PC-3 (cell line): Measurements from ENCODE around the gene PAEP. TPM values are rescaled to one million over a fixed set of nuclear protein-coding genes. Genes with fewer than 3 reads are reported as not detected.

Source experiments
- ATAC-seq: fragments of 200-7000 bp; cut with Tn5 transposase; 2 replicates; pipeline ENCODE4 v1.9.1; 2020; ENCODE audit warnings: mild to moderate bottlenecking, moderate library complexity
- BruUV-seq: library from RNA; stranded (reverse); fragments of 400-500 nt; replicated peaks from 2 replicates; lab custom pipeline; 2021; lab: Mats Ljungman, UMichigan
- CTCF ChIA-PET: fragments of 300-600 bp; sonication (Branson Sonifier 250); formaldehyde crosslinking; loops from one replicate; lab custom pipeline; 2022; ENCODE audit warnings: antibody characterized with exemption; lab: Charles Lee
- POLR2A ChIA-PET: fragments of 300-600 bp; sonication (Branson Sonifier 250); formaldehyde crosslinking; loops from one replicate; lab custom pipeline; 2022; ENCODE audit warnings: antibody characterized with exemption; ENCODE audit not compliant: unreplicated experiment; lab: Charles Lee
- DNase-seq: peaks from one replicate; pipeline ENCODE4 v3.0.0-alpha.2; 2015
- H2AFZ ChIP-seq: fragments of 300-600 bp; sonication (generic); 2 replicates; pipeline ENCODE4 v1.6.0; 2016; ENCODE audit warnings: antibody characterized with exemption, low read length
- H3F3A ChIP-seq: fragments of 300-600 bp; sonication (generic); one replicate; pipeline ENCODE4 v1.6.0; 2017; ENCODE audit warnings: antibody characterized with exemption, low read length, control low read depth, mild to moderate bottlenecking; ENCODE audit not compliant: unreplicated experiment
- H3K27ac ChIP-seq: fragments of 300-600 bp; sonication (generic); 2 replicates; pipeline ENCODE4 v1.5.1; 2016; ENCODE audit warnings: mild to moderate bottlenecking, low read length
- H3K27me3 ChIP-seq: fragments of 300-600 bp; sonication (generic); 2 replicates; pipeline ENCODE4 v1.6.1; 2016; ENCODE audit warnings: low read length, mixed read lengths
- H3K36me3 ChIP-seq: fragments of 300-600 bp; sonication (generic); 2 replicates; pipeline ENCODE4 v1.6.1; 2016; ENCODE audit warnings: low read depth, mixed run types, low read length, mixed read lengths
- H3K4me1 ChIP-seq: fragments of 300-600 bp; sonication (generic); 2 replicates; pipeline ENCODE4 v1.5.1; 2016; ENCODE audit warnings: low read length; ENCODE audit not compliant: insufficient read depth
- H3K4me2 ChIP-seq: fragments of 300-600 bp; sonication (generic); 2 replicates; pipeline ENCODE4 v1.6.0; 2016; ENCODE audit warnings: low read length
- H3K4me3 ChIP-seq: fragments of 300-600 bp; sonication (generic); 2 replicates; pipeline ENCODE4 v1.5.1; 2016; ENCODE audit warnings: mild to moderate bottlenecking, low read length, mixed read lengths
- H3K79me2 ChIP-seq: fragments of 300-600 bp; sonication (generic); 2 replicates; pipeline ENCODE4 v1.6.1; 2017; ENCODE audit warnings: low read length, mixed read lengths
- H3K9ac ChIP-seq: fragments of 300-600 bp; sonication (generic); 2 replicates; pipeline ENCODE4 v1.6.0; 2016; ENCODE audit warnings: mild to moderate bottlenecking, low read length
- H3K9me2 ChIP-seq: fragments of 300-600 bp; sonication (generic); replicated peaks from 2 replicates; pipeline ENCODE4 v1.6.1; 2016; ENCODE audit warnings: mixed run types, low read length, mixed read lengths
- H3K9me3 ChIP-seq: fragments of 300-600 bp; sonication (generic); 2 replicates; pipeline ENCODE4 v1.6.1; 2016; ENCODE audit warnings: low read length, mixed read lengths
- H4K20me1 ChIP-seq: fragments of 300-600 bp; sonication (generic); 2 replicates; pipeline ENCODE4 v1.6.1; 2016; ENCODE audit warnings: low read length, mixed read lengths
- CTCF ChIP-seq: fragments of 300-600 bp; sonication (generic); conservative IDR thresholded peaks from 2 replicates; pipeline ENCODE4 v1.5.1; 2017; ENCODE audit warnings: antibody characterized with exemption, low read depth, mild to moderate bottlenecking, low read length
- EZH2 ChIP-seq: fragments of 300-600 bp; sonication (generic); IDR thresholded peaks from one replicate; pipeline ENCODE4 v1.6.1; 2017; ENCODE audit warnings: antibody characterized with exemption, mild to moderate bottlenecking, low read length; ENCODE audit not compliant: unreplicated experiment
- EZH2phosphoT487 ChIP-seq: fragments of 300-600 bp; sonication (generic); IDR thresholded peaks from 2 replicates; pipeline ENCODE4 v1.6.1; 2018; ENCODE audit warnings: mild to moderate bottlenecking, antibody characterized with exemption, low read length, borderline replicate concordance
- intact Hi-C: fragments of 100-400 bp; cut with micrococcal nuclease; formaldehyde crosslinking; loops from 2 replicates; pipeline ENCODE4 v1.9.0; 2023
- total RNA-seq: library from RNA; depleted of rRNA; stranded (reverse); fragments of >200 nt; gene quantifications from 2 replicates; pipeline ENCODE4 v1.2.3, GENCODE V29; 2014

Gene PAEP
- total RNA-seq, 1 experiment from 2014 or later, result not detected

DNA sequence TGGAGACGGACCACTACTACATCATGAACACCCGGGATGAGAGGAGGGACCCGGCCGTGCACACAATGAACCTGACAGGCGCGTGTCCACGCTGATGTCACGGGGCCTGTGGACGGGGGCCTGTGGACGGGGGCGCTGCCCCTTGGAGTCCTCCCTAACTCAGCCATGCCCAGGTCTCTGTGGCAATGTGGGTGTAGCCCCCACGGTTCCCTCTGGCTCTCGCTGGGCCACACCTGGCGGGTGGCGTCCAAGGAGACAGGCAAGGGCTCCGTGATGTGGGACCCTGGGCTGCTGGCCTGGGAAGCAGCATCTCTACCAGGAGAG, 22.1 kb downstream of the PAEP start:
- Histone ChIP-seq H3K36me3 (no peaks in the 10 kb centered on the region), H3F3A (no peaks in the 10 kb centered on the region), H3K9ac (no peak overlapping the region), H3K27me3 (no peaks in the 10 kb centered on the region), H4K20me1 (no peaks in the 10 kb centered on the region), H3K9me3 (no peaks in the 10 kb centered on the region), H3K79me2 (no peaks in the 10 kb centered on the region), H2AFZ (no peak overlapping the region), H3K9me2 (no peaks in the 10 kb centered on the region), H3K4me3 (no peak overlapping the region), H3K27ac (no peak overlapping the region), H3K4me1 (no peaks in the 10 kb centered on the region), H3K4me2 (no peak overlapping the region)
- ATAC-seq (no peak), DNase-seq (no peak)
- no peak for TF ChIP-seq CTCF
- no peak for TF ChIP-seq EZH2phosphoT487
- no peak for TF ChIP-seq EZH2
- ChIA-PET POLR2A (no interaction called here), CTCF (no interaction called here)
- BruUV-seq, result no TSS peak
- intact Hi-C loops, result no loop called here

DNA sequence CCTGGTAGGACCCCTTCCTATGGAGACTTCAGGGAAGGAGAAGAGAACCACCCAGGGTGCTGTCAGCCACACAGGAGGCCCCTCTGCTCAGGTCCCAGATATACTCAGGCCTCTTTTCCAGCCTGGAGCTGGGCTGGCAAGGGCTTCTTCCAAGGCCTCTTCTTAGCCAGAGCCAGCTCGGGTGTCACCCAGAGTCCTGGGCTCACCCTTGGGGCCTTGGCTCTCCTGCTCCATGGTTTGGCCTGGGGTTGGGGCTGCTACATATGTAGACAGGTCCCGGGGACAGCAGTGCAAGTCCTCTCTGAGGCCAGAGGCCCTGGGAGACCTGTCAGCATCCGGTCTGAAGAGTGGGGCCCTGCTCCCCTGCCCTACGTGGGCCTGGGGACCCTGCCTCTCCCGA, 22.8 kb downstream of the PAEP start:
- H3F3A ChIP-seq, result no peaks in the 10 kb centered on the region
- H3K9me3 ChIP-seq, result no peaks in the 10 kb centered on the region
- intact Hi-C loops, result no loop called here
- TF ChIP-seq EZH2phosphoT487 (no peak), EZH2 (no peak), CTCF (no peak)
- H3K27me3 ChIP-seq, result no peaks in the 10 kb centered on the region
- no peaks in the 10 kb centered on the region for H3K79me2 ChIP-seq
- no peaks in the 10 kb centered on the region for H3K9me2 ChIP-seq
- no peak overlapping the region for H3K27ac ChIP-seq
- no TSS peak for BruUV-seq
- H3K36me3 ChIP-seq, result no peaks in the 10 kb centered on the region
- H3K4me1 ChIP-seq, result no peaks in the 10 kb centered on the region
- H4K20me1 ChIP-seq, result no peaks in the 10 kb centered on the region
- no peak overlapping the region for H2AFZ ChIP-seq
- no peak overlapping the region for H3K9ac ChIP-seq
- no peak overlapping the region for H3K4me3 ChIP-seq
- CTCF ChIA-PET, result no interaction called here
- no peak overlapping the region for H3K4me2 ChIP-seq
- POLR2A ChIA-PET, result no interaction called here
- DNase-seq (no peak), ATAC-seq (no peak)

DNA sequence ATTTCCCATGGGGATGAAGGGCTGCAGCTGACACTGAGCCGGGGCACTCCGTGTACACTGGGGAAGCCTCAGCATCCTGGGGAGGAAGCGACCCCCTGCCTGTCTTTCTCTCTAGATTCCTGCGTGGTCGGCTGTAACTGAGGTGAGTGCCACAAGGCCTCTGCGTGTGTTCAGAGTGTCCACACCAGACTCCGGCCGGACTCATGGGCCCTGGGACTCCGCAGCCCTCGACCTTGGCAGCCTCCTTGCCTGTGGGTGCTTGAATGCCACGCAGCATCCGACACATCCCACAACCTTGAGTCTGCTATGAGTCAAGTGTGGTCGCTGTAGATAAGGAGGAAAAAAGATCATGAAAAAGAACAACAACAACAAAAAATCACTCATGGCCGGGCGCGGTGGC, 23.4 kb downstream of the PAEP start:
- Histone ChIP-seq H3K4me3 (no peak overlapping the region), H3K79me2 (no peaks in the 10 kb centered on the region), H3F3A (no peaks in the 10 kb centered on the region), H3K36me3 (no peaks in the 10 kb centered on the region), H3K4me1 (no peaks in the 10 kb centered on the region), H3K27me3 (no peaks in the 10 kb centered on the region), H3K9ac (no peak overlapping the region), H4K20me1 (no peaks in the 10 kb centered on the region), H3K9me3 (no peaks in the 10 kb centered on the region), H2AFZ (no peak overlapping the region), H3K27ac (no peak overlapping the region), H3K4me2 (no peak overlapping the region), H3K9me2 (no peaks in the 10 kb centered on the region)
- ChIA-PET POLR2A (no interaction called here), CTCF (no interaction called here)
- TF ChIP-seq CTCF (no peak), EZH2phosphoT487 (no peak)
- DNase-seq (no peak), ATAC-seq (no peak)
- intact Hi-C loops, result no loop called here
- no TSS peak for BruUV-seq
